H1 (cell line): Measurements from ENCODE around the gene ATP6V0A4. TPM values are rescaled to one million over a fixed set of nuclear protein-coding genes. Genes with fewer than 3 reads are reported as not detected.

ENCODE experiments used
- CTCF ChIA-PET: fragments of 300-600 bp; sonication (Branson Sonifier 250); formaldehyde crosslinking; loops from one replicate; lab custom pipeline; 2021; ENCODE audit not compliant: partially characterized antibody; lab: Charles Lee
- POLR2A ChIA-PET: fragments of 300-600 bp; sonication (Branson Sonifier 250); formaldehyde crosslinking; loops from one replicate; lab custom pipeline; 2021; ENCODE audit warnings: inconsistent platforms; ENCODE audit not compliant: partially characterized antibody; lab: Charles Lee
- DNase-seq, 2 experiments: peaks; one replicate each; pipeline versions ENCODE4 v3.0.0 to v3.0.0-alpha.2; 2010 to 2022; ENCODE audit warnings: low spot score in 2 of 2, low read depth in 1 of 2, mixed read lengths in 1 of 2
- FAIRE-seq: peaks from 2 replicates; lab custom pipeline; 2011; peaks lifted over from hg19 to GRCh38; lab: Jason Lieb, UNC
- H2AFZ ChIP-seq: 2 replicates; pipeline ENCODE4 v1.8.1; 2012; ENCODE audit warnings: low read length, inconsistent platforms
- H2AK5ac ChIP-seq: 2 replicates; pipeline ENCODE4 v1.6.1; 2013; ENCODE audit warnings: low read depth, low read length
- H2BK120ac ChIP-seq: replicated peaks from 2 replicates; pipeline ENCODE3; 2013; ENCODE audit warnings: low read depth, low read length, inconsistent platforms
- H2BK12ac ChIP-seq: 2 replicates; pipeline ENCODE4 v1.6.1; 2013; ENCODE audit warnings: low read depth, low read length
- H2BK15ac ChIP-seq: 2 replicates; pipeline ENCODE4 v1.6.1; 2013; ENCODE audit warnings: low read length
- H2BK20ac ChIP-seq: 2 replicates; pipeline ENCODE4 v1.6.1; 2013; ENCODE audit warnings: low read length
- H2BK5ac ChIP-seq: 2 replicates; pipeline ENCODE4 v1.6.1; 2013; ENCODE audit warnings: low read depth, low read length
- H3K14ac ChIP-seq: 2 replicates; pipeline ENCODE4 v1.6.1; 2013; ENCODE audit warnings: inconsistent platforms; ENCODE audit not compliant: insufficient read length
- H3K18ac ChIP-seq: 2 replicates; pipeline ENCODE4 v1.6.1; 2013; ENCODE audit warnings: low read length; ENCODE audit errors: extremely low read depth
- H3K23ac ChIP-seq: 2 replicates; pipeline ENCODE4 v1.6.1; 2013; ENCODE audit warnings: inconsistent platforms; ENCODE audit not compliant: insufficient read length
- H3K23me2 ChIP-seq: 2 replicates; pipeline ENCODE4 v1.6.1; 2013; ENCODE audit warnings: low read depth, low read length
- H3K27ac ChIP-seq: 2 replicates; pipeline ENCODE4 v1.6.1; 2011; ENCODE audit warnings: low read depth, low read length, inconsistent platforms
- H3K27me3 ChIP-seq, 4 experiments: replicated peaks in 1 of 4; 1 replicate in 1 of 4; 2 replicates in 3 of 4; pipeline versions ENCODE4 v1.6.1 to v1.8.1; 2011 to 2013; ENCODE audit warnings: low read length in 3 of 4, mild to moderate bottlenecking in 3 of 4, inconsistent platforms in 2 of 4, mixed read lengths in 2 of 4, moderate library complexity in 1 of 4; ENCODE audit not compliant: control insufficient read depth in 3 of 4, insufficient read depth in 3 of 4; ENCODE audit errors: extremely low read depth in 1 of 4
- H3K36me3 ChIP-seq, 4 experiments: 2 replicates each; pipeline versions ENCODE4 v1.6.1 to v1.8.1; 2011 to 2013; ENCODE audit warnings: mild to moderate bottlenecking in 4 of 4, low read length in 3 of 4, moderate library complexity in 2 of 4, control low read depth in 1 of 4, inconsistent platforms in 1 of 4; ENCODE audit not compliant: insufficient read depth in 4 of 4, control insufficient read depth in 2 of 4
- H3K4ac ChIP-seq: replicated peaks from 2 replicates; pipeline ENCODE3; 2013; ENCODE audit warnings: low read length, low read depth, mixed read lengths, inconsistent platforms; ENCODE audit not compliant: insufficient read length
- H3K4me1 ChIP-seq, 4 experiments: replicated peaks in 1 of 4; 1 replicate in 1 of 4; 2 replicates in 3 of 4; pipeline versions ENCODE4 v1.6.1 to v1.8.1; 2011 to 2013; ENCODE audit warnings: low read length in 3 of 4, inconsistent platforms in 2 of 4, mixed read lengths in 1 of 4; ENCODE audit not compliant: insufficient read depth in 4 of 4, control insufficient read depth in 3 of 4
- H3K4me2 ChIP-seq, 2 experiments: 2 replicates each; pipeline versions ENCODE4 v1.6.1 to v1.8.1; 2011 to 2013; ENCODE audit warnings: low read depth in 2 of 2, low read length in 2 of 2, control low read depth in 1 of 2, inconsistent platforms in 1 of 2, mild to moderate bottlenecking in 1 of 2; ENCODE audit not compliant: insufficient read depth in 1 of 2
- H3K4me3 ChIP-seq, 4 experiments: fragments of 200-600, 300-600 bp in 1 of 4; sonication (generic), shearing (Covaris generic), sonication (Bioruptor Twin) in 1 of 4; 2 replicates each; pipeline versions ENCODE4 v1.5.1 to v1.8.1; 2011 to 2016; ENCODE audit warnings: low read length in 4 of 4, low read depth in 3 of 4, control low read depth in 2 of 4, inconsistent platforms in 2 of 4, mild to moderate bottlenecking in 2 of 4, mixed read lengths in 1 of 4, moderate library complexity in 1 of 4; ENCODE audit not compliant: insufficient read depth in 2 of 4; ENCODE audit errors: extremely low read depth in 1 of 4
- H3K56ac ChIP-seq: replicated peaks from 2 replicates; pipeline ENCODE3; 2013; ENCODE audit warnings: low read depth, mild to moderate bottlenecking, mixed read lengths, low read length, inconsistent platforms; ENCODE audit not compliant: insufficient read length
- H3K79me1 ChIP-seq: 2 replicates; pipeline ENCODE4 v1.6.1; 2013; ENCODE audit warnings: low read depth, low read length, control low read depth
- H3K79me2 ChIP-seq, 2 experiments: 2 replicates each; pipeline versions ENCODE4 v1.6.1 to v1.8.1; 2012 to 2013; ENCODE audit warnings: low read length in 2 of 2, mild to moderate bottlenecking in 2 of 2, inconsistent platforms in 1 of 2; ENCODE audit not compliant: insufficient read depth in 2 of 2, control insufficient read depth in 1 of 2
- H3K9ac ChIP-seq, 4 experiments: replicated peaks in 1 of 4; 1 replicate in 1 of 4; 2 replicates in 3 of 4; pipeline versions ENCODE4 v1.6.1 to v1.8.1; 2011 to 2013; ENCODE audit warnings: low read depth in 3 of 4, low read length in 3 of 4, control low read depth in 2 of 4, mild to moderate bottlenecking in 2 of 4, moderate library complexity in 2 of 4, inconsistent platforms in 1 of 4; ENCODE audit errors: extremely low read depth in 1 of 4
- H3K9me3 ChIP-seq, 2 experiments: 2 replicates each; pipeline versions ENCODE4 v1.6.1 to v1.8.1; 2012 to 2013; ENCODE audit warnings: mild to moderate bottlenecking in 2 of 2, moderate library complexity in 2 of 2, control low read depth in 1 of 2, inconsistent platforms in 1 of 2, low read depth in 1 of 2, low read length in 1 of 2, mixed read lengths in 1 of 2; ENCODE audit not compliant: insufficient read depth in 2 of 2
- H4K20me1 ChIP-seq, 2 experiments: replicated peaks in 1 of 2; 2 replicates each; pipeline versions ENCODE3 to v1.8.1; 2011 to 2013; ENCODE audit warnings: inconsistent platforms in 2 of 2, low read length in 2 of 2, mild to moderate bottlenecking in 1 of 2; ENCODE audit not compliant: insufficient read depth in 2 of 2, control insufficient read depth in 1 of 2
- H4K5ac ChIP-seq: 2 replicates; pipeline ENCODE4 v1.6.1; 2013; ENCODE audit warnings: low read length, low read depth, mixed read lengths, inconsistent platforms; ENCODE audit not compliant: insufficient read length
- H4K8ac ChIP-seq: 2 replicates; pipeline ENCODE4 v1.8.0; 2013; ENCODE audit warnings: mild to moderate bottlenecking, moderate library complexity, low read length, inconsistent platforms; ENCODE audit not compliant: insufficient read depth; ENCODE audit errors: extremely low read depth
- H4K91ac ChIP-seq: replicated peaks from 2 replicates; pipeline ENCODE3; 2013; ENCODE audit warnings: low read length, mixed read lengths, inconsistent platforms; ENCODE audit not compliant: insufficient read length
- CBX8 ChIP-seq: fragments of 300-800, 300-1000 bp; sonication (generic); IDR thresholded peaks from 2 replicates; pipeline ENCODE4 v1.7.1; 2016; ENCODE audit warnings: low read depth, low read length, borderline replicate concordance
- CTBP2 ChIP-seq: IDR thresholded peaks from 2 replicates; pipeline ENCODE4 v1.7.0; 2011; ENCODE audit warnings: borderline replicate concordance, mild to moderate bottlenecking, moderate library complexity, mixed read lengths, low read length; ENCODE audit not compliant: insufficient read depth, insufficient read length
- FOSL1 ChIP-seq: IDR thresholded peaks from 2 replicates; pipeline ENCODE4 v1.6.1; 2011; ENCODE audit warnings: mild to moderate bottlenecking, low read depth, low read length, moderate library complexity; ENCODE audit not compliant: insufficient read depth
- MAFK ChIP-seq: IDR thresholded peaks from 2 replicates; pipeline ENCODE4 v1.6.1; 2012; ENCODE audit warnings: low read depth, mild to moderate bottlenecking, improper control_type of control experiment, low read length
- NRF1 ChIP-seq: IDR thresholded peaks from 2 replicates; pipeline ENCODE4 v1.6.1; 2011; ENCODE audit warnings: mild to moderate bottlenecking, low read depth, low read length, improper control_type of control experiment
- WGBS, 2 experiments: shearing (Covaris generic) in 1 of 2; methylation state at CpG; one replicate each; pipeline versions ENCODE4 v1.1.6 to v1.1.7; 2013 to 2015; ENCODE audit warnings: low lambda C conversion rate in 2 of 2, mixed read lengths in 2 of 2, inconsistent platforms in 1 of 2, low coverage in 1 of 2, missing lambda C conversion rate in 1 of 2; ENCODE audit not compliant: insufficient replicate concordance in 2 of 2, insufficient coverage in 1 of 2, insufficient read length in 1 of 2; ENCODE audit errors: extremely low coverage in 1 of 2, missing lambda C conversion rate in 1 of 2; 5-methylcytosine and 5-hydroxymethylcytosine counted together
- polyA plus RNA-seq, 7 experiments: library from polyadenylated mRNA; depleted of rRNA in 3 of 7; stranded (reverse) in 5 of 7; unstranded in 2 of 7; fragments of >200 nt in 5 of 7; fragments of 200-250 nt in 2 of 7; gene quantifications; 1 replicate in 5 of 7; 2 replicates in 1 of 7; 4 replicates in 1 of 7; pipeline versions ENCODE4 v1.2.1 to v1.2.3, GENCODE V29; 2011 to 2013; ENCODE audit warnings: missing spikeins in 2 of 7, mixed read lengths in 2 of 7
- total RNA-seq: library from RNA; stranded (reverse); fragmentation: NEBNext Ultra II Directional; extraction: Animal tissue kit (Norgen Biotek cat#: 25700); gene quantifications from 2 replicates; pipeline ENCODE4 v1.2.1, GENCODE V29; 2021
- TF ChIP-seq, protein P1 (sequence below): IDR thresholded peaks from 2 replicates; pipeline ENCODE4 v1.6.1; 2012; ENCODE audit warnings: inconsistent platforms

The ATP6V0A4 gene
- total and polyA plus RNA-seq, 2 of the 8 experiments (the other 6 are each of a cell fraction or from before 2014, with no cell fraction given), result 0.47 to 1.6 TPM

DNA sequence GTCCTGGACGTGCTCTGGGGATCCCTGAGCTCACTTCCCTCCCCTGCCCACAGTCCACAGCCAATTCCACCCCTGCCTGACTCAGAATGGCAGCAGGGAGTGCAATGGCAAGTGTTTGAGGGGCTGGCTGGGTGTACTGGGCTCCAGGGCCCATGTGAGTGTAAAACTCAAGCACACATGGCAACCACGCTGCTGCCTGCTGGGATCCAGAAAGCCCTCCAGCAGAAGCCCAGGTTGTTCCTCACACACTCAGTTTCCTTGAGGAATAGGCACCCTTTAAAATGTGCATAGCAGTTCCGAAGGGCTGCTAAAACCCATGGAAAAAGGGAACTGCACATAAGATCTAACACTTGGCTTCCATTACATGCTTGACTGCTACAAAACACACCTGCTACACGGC is 11.3 kb upstream of the ATP6V0A4 start:
- H3K9me3 ChIP-seq, result no peaks in the 10 kb centered on the region
- no peak overlapping the region for H2AFZ ChIP-seq
- H3K23me2 ChIP-seq, result no peaks in the 10 kb centered on the region
- H4K91ac ChIP-seq, result no peak overlapping the region
- H3K79me1 ChIP-seq, result no peaks in the 10 kb centered on the region
- H4K8ac ChIP-seq, result no peak overlapping the region
- no peak overlapping the region for H2AK5ac ChIP-seq
- H3K56ac ChIP-seq, result no peak overlapping the region
- no peak overlapping the region for H2BK20ac ChIP-seq
- CTCF ChIA-PET, result interaction anchor here (0.6 to 1.8 kb wide), 2 partner anchors 29 to 209 kb away, joined by 3 to 6 read pairs; no protein-coding TSS in a partner anchor
- FAIRE-seq (no peak), DNase-seq (no peak)
- H3K36me3 ChIP-seq, result no peaks in the 10 kb centered on the region
- H3K14ac ChIP-seq, result no peak overlapping the region
- H2BK120ac ChIP-seq, result no peak overlapping the region
- H3K23ac ChIP-seq, result no peak overlapping the region
- H3K18ac ChIP-seq, result no peak overlapping the region
- POLR2A ChIA-PET, result no interaction called here
- H4K5ac ChIP-seq, result no peak overlapping the region
- no peak overlapping the region for H3K4me2 ChIP-seq
- H2BK5ac ChIP-seq, result no peak overlapping the region
- peaks cover 0 to 1% (median 0%) of the 10 kb centered on the region in 4 experiments; a peak in 1 of 7 replicates for H3K27me3 ChIP-seq
- H3K4ac ChIP-seq, result no peak overlapping the region
- no peak overlapping the region for H2BK12ac ChIP-seq
- 85% methylated on average over 4 of the region's 4 CpGs; no CpG with 5 or more reads in 1 of the 2 experiments for WGBS, 2 experiments
- H3K9ac ChIP-seq, result no peak overlapping the region
- H2BK15ac ChIP-seq, result no peak overlapping the region
- H3K4me3 ChIP-seq, result no peak overlapping the region
- no peaks in the 10 kb centered on the region for H3K4me1 ChIP-seq
- no peaks in the 10 kb centered on the region for H4K20me1 ChIP-seq
- H3K79me2 ChIP-seq, result no peaks in the 10 kb centered on the region
- TF ChIP-seq NRF1, result no peak
- no peak for TF ChIP-seq MAFK
- TF ChIP-seq CBX8, result no peak
- no peak for TF ChIP-seq CTBP2
- no peak for TF ChIP-seq FOSL1
- TF ChIP-seq, protein P1, sequence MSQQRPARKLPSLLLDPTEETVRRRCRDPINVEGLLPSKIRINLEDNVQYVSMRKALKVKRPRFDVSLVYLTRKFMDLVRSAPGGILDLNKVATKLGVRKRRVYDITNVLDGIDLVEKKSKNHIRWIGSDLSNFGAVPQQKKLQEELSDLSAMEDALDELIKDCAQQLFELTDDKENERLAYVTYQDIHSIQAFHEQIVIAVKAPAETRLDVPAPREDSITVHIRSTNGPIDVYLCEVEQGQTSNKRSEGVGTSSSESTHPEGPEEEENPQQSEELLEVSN, result no peak
- no peak overlapping the region for H3K27ac ChIP-seq
